HG02973 (cell line): ENCODE measurements around the gene SLC13A4.
A peak's percentile ranks its signal among the peaks of the same experiment; 100 is the strongest.
"Not testable (repeated sequence)": the region's sequence is repeated elsewhere in the genome, so short reads cannot be mapped to it uniquely, and the experiment has no call there.

Experiments used
- ATAC-seq: cut with Tn5 transposase; IDR thresholded peaks from one replicate; pipeline ENCODE4 v1.9.1; 2021; ENCODE audit warnings: moderate library complexity; ENCODE audit not compliant: unreplicated experiment

Gene SLC13A4

GRCh38 chr7:135704074-135704473 is 23.9 kb downstream of the SLC13A4 start:
- no peak for ATAC-seq

DNA sequence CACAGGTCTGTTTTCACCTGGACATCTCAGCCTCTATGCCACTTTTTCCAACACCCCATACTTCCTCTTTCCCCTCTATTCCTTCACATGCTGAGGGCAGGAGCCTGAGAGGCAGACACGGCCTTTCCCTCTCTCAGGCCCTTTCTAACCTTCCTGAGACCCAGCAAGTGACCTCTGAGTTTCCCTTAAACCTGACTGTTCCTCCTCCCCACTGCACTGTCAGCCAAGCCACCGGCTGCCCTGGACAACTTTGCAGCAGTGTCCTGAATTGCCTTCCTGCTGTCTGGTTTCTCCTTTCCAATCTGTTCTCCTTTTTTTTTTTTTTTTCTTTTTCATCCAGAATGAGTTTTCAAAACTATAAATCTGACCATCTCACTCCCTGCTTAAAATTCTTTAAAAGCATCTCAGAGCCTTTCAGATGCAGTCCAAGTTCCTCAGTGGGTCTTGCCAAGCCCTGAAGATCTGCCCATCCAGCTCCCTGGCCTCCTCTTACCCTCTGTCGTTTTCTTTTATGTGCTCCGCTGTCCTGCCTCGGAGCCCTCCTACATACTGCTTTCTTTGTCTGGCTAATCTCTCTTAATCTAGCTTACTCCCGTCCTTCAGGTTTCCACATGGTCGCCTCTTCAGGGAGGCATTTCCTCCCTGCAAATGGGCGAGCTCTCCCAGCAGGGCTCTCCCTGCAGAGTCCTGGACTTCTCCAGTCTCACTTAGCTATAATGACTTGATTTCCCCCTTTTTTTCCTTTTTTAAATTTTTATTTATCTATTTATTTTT is 30.5 kb downstream of the SLC13A4 start:
- ATAC-seq: no peak

DNA sequence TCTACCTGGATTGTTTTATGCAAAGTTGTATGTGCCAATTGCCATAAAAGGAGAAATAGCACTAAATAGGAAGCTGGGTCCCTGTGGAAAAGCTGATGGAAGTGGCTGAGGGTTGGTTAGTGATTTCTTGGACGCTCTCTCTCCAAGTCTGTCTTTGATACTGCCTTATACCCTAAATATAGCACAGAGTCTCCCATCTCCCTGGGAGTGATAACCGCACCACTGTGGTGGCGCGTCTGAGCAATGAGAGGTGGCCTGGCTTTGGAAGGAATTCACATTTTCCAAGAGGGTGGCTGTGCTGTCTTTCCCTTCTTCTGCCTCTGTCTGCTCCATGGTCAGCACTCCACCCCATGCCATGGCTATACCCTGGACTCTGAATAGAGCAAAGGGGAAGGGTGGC is 34.4 kb downstream of the SLC13A4 start:
- no peak for ATAC-seq

- not testable (repeated sequence) for ATAC-seq
Measured at GRCh38 chr7:135692606-135693005, 35.4 kb downstream of the SLC13A4 start.

DNA sequence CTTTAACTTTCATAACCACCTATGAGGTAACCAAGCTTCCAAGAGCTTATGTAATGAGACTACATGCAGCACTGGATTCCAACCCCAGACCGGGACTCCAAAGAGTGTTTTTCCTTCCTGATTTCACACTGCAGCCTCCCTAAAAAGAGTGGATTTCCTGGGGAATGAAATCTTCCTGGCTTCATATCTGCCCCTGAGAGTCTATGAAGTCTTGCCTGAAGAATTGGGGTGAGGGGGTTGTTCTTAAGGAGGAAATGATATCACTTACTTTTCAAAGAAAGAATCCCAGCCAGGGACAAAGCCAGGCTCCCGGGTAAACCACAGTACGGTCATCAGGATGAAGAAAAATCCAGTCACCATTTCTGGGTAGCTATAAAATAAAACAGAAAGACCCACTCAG is 35.9 kb downstream of the SLC13A4 start:
- no peak for ATAC-seq

DNA sequence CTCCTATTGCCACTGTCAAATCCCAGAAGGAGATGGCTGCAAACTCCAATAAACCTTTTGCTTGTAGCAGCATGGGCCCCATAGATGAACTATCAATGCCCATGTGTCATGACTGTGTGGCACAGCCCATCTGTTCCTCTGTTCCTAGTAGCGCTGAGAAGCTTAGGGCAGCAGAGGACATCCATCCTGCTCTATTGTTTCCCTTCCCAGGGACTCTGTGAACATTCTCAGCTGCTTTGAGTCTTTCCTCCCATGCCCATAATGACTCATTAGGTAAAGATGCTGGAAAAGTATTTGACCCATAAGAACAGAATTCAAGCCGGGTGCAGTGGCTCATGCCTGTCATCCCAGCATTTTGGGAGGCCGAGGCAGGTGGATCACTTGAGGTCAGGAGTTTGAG is 37.4 kb downstream of the SLC13A4 start:
- ATAC-seq: no peak

DNA sequence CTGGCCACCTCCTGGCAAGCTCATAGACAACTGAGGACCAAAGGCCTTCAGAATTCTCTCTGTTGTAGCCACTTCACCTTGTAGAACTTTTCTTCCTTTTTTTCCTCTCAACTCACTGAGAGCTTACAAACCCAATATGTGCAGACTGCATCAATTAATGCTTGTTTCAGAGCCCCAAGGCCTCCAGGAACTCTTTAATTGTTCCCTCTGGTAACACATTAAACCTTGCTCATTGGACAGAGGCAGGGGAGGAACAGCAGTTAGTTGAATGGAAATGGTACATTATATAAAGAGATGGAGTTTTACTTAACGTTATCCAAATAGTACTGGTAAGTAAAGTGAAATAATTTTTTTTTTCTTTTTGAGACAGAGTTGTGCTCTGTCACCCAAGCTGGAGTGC is 40.5 kb downstream of the SLC13A4 start:
- ATAC-seq: no peak

DNA sequence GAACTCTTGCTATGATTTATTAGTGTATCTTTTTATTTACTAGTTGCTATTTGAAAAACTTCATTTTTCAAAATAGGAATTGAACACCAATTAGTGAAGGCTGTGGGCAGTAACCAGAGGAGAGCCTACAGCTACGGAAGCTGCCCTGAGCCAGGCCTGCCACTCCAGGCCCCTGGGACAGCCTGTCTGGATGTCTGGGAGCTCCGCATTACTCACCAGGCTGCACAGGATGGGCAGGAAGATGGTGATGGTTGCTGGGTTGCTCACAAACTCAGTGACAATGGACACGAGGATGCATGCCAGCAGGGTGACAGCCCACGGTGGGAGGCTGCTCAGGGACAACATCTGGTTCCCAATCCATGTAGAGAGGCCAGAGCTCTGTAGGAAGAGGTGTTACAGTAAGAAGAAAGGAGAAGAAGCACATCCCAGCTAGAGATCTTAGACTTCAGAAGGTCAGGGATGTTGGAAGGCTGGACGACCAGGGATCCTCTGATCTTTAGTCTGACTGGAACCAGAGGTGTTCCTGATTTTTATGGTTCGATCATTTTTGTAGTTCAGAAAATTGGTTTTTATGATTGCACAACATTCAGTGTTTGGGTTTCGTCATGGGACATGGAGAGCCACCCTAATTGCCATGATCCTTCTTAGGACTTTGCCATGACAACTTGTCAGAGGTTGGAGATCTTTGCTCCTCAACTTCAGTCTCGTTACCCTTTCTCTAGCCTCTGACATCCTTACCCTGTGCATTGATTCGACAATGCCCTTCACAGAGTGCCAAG is 42.5 kb downstream of the SLC13A4 start:
- ATAC-seq: no peak

- no peak for ATAC-seq
Measured at GRCh38 chr7:135684699-135685098, 43.3 kb downstream of the SLC13A4 start.

DNA sequence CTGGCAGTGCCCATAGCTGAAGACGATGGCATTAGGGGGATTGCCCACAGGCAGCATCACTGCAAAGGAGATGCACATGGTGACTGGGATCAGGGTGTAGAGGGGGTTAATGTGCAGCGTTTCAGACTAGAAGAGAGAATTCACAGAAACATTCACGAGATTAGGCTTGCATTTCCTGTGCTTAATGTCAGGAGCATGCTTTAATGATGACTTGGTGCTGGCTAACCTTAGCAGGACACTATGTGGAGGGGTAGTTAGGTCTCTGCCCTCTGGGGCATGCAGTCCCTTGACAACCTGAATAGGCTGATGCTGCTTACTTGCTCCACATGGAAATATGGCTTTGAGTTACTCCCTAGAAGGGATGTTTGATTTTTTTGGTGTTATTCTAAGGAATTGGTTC is 43.9 kb downstream of the SLC13A4 start:
- no peak for ATAC-seq

- ATAC-seq: no peak
Measured at GRCh38 chr7:135683609-135684008, 44.4 kb downstream of the SLC13A4 start.

DNA sequence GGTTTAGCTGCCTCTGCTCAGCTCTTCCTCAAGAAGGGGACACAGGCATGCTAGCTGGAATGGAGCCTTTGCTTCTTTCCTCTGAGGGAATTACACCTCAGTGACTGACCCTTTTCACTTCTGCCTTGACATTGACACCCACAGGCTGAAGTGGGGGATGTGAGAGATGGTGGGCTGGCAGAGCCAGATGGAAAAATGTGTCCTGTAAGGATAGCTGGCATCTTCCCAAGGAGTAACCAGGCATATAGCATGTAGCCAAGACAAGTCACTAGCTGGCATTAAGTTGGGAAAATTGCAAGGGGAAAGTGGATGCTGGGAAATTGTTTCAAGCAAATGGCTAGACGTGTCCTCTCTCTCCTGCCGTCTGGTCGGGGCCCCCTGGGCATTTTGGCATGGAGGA is 45.8 kb downstream of the SLC13A4 start:
- ATAC-seq: no peak

GRCh38 chr7:135681762-135682161 is 46.2 kb downstream of the SLC13A4 start:
- ATAC-seq: no peak

GRCh38 chr7:135678612-135679575 is 49.1 kb downstream of the SLC13A4 start:
- ATAC-seq: no peak

DNA sequence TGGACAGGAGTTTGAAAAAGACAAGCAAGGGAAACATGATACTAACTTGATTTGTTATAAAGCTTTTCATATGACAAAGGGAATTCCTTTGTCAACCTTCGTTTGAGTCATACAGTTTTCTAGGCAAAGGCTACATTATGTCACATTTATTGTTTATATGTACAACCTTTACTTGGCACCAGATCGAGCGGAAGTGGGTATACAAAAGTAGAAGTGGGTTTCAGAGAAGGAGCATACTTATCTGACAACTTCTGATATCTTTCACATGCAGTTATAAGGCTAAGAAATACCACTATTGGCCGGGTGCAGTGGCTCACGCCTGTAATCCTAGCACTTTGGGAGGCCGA is 54.7 kb downstream of the SLC13A4 start:
- ATAC-seq: no peak

GRCh38 chr7:135672560-135673359 is 55.2 kb downstream of the SLC13A4 start:
- peak; percentile 80 for ATAC-seq

- ATAC-seq: no peak
Measured at GRCh38 chr7:135670179-135670578, 57.8 kb downstream of the SLC13A4 start.

GRCh38 chr7:135669774-135670173 is 58.2 kb downstream of the SLC13A4 start:
- no peak for ATAC-seq

DNA sequence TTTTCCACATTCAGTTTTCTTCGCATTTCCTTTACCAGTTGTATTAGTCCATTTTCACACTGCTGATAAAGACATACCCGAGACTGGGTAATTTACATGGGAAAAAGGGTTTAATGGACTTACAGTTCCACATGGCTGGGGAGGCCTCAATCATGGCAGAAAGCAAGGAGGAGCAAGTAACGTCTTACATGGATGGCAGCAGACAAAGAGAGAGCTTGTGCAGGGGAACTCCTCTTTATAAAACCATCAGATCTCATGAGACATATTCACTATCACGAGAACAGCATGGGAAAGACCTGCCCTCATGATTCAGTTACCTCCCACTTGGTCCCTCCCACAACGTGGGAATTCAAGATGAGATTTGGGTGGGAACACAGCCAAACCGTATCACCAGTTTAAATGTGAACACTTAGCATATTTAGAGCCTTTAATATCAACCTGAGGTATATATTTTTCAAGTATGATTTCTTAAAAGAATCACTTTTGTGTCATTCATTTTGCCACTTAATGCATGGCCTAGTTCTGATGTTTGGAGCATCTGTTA is 59.1 kb downstream of the SLC13A4 start:
- not testable (repeated sequence) for ATAC-seq

GRCh38 chr7:135667626-135668025 is 60.4 kb downstream of the SLC13A4 start:
- not testable (repeated sequence) for ATAC-seq
